ENCODE results near the gene KLHDC2.
"Not testable (repeated sequence)": the region's sequence is repeated elsewhere in the genome, so short reads cannot be mapped to it uniquely, and the experiment has no call there.

Gene KLHDC2

GRCh38 chr14:49767571-49768300 is at the start of gene KLHDC2:
Gene KLHDC2 (plus strand): TSS chr14:49768153. CDS start chr14:49768469, 316 bp downstream.
- peak; percentile 87 for DNase-seq

GRCh38 chr14:49720744-49721143 is 47.2 kb upstream of the KLHDC2 start:
- no peak for DNase-seq

GRCh38 chr14:49721733-49722435 is 46.1 kb upstream of the KLHDC2 start:
- DNase-seq = not testable (repeated sequence)

- DNase-seq = no peak
Measured at GRCh38 chr14:49727171-49727570, 40.8 kb upstream of the KLHDC2 start.

- DNase-seq = no peak
Measured at GRCh38 chr14:49732896-49733295, 35.1 kb upstream of the KLHDC2 start.

- DNase-seq = no peak
Measured at GRCh38 chr14:49733836-49734235, 34.1 kb upstream of the KLHDC2 start.

GRCh38 chr14:49735669-49736068 is 32.3 kb upstream of the KLHDC2 start:
- not testable (repeated sequence) for DNase-seq

- DNase-seq = no peak
Measured at GRCh38 chr14:49745191-49745590, 22.8 kb upstream of the KLHDC2 start.

- not testable (repeated sequence) for DNase-seq
Measured at GRCh38 chr14:49746476-49746875, 21.5 kb upstream of the KLHDC2 start.

GRCh38 chr14:49754570-49755097 is 13.3 kb upstream of the KLHDC2 start:
- DNase-seq = no peak

- DNase-seq = peak; percentile 27
Measured at GRCh38 chr14:49755378-49755777, 12.6 kb upstream of the KLHDC2 start.

- DNase-seq = no peak
Measured at GRCh38 chr14:49761839-49762551, 6.0 kb upstream of the KLHDC2 start.

GRCh38 chr14:49766839-49767238 is 1.1 kb upstream of the KLHDC2 start:
- DNase-seq = no peak

- DNase-seq = peak; percentile 82
Measured at GRCh38 chr14:49767270-49767570, 733 bp upstream of the KLHDC2 start.

- peak; percentile 87 for DNase-seq
Measured at GRCh38 chr14:49768301-49769121, 558 bp downstream of the KLHDC2 start.

GRCh38 chr14:49769171-49769570 is 1.2 kb downstream of the KLHDC2 start:
- DNase-seq = peak; percentile 45

GRCh38 chr14:49769581-49770211 is 1.7 kb downstream of the KLHDC2 start:
- DNase-seq = no peak

- no peak for DNase-seq
Measured at GRCh38 chr14:49770212-49770817, 2.4 kb downstream of the KLHDC2 start.

- not testable (repeated sequence) for DNase-seq
Measured at GRCh38 chr14:49771691-49772090, 3.7 kb downstream of the KLHDC2 start.

GRCh38 chr14:49774106-49774505 is 6.2 kb downstream of the KLHDC2 start:
- DNase-seq = no peak

- DNase-seq = no peak
Measured at GRCh38 chr14:49778421-49778820, 10.5 kb downstream of the KLHDC2 start.

- DNase-seq = not testable (repeated sequence)
Measured at GRCh38 chr14:49781040-49781439, 13.1 kb downstream of the KLHDC2 start.

Measured in hematopoietic multipotent progenitor cell treated with erythropoietin and hydrocortisone succinate and interleukin-3 and kit ligand, for 8 days (in vitro differentiated cells).